Stomach (tissue), 19 donors: ENCODE data around the gene TAS2R4. TPM values are rescaled to one million over a fixed set of nuclear protein-coding genes. Genes with fewer than 3 reads are reported as not detected.

Experiments
- DNase-seq, 2 donors: peaks; one replicate each; pipeline versions ENCODE4 v3.0.0 to v3.0.0-alpha.2; 2013 to 2019
- H3K27ac ChIP-seq, 5 donors: fragments of 200-600 bp in 4 of 5; sonication (generic) in 4 of 5; one replicate each; pipeline ENCODE4 v1.5.1; 2013 to 2019; ENCODE audit warnings: mild to moderate bottlenecking in 1 of 5, moderate library complexity in 1 of 5
- H3K27me3 ChIP-seq, 3 donors: fragments of 200-600 bp; sonication (generic); one replicate each; pipeline ENCODE4 v1.5.1; 2017 to 2019; ENCODE audit warnings: mixed run types in 1 of 3
- H3K36me3 ChIP-seq, 4 donors: fragments of 200-600 bp; sonication (generic); 1 replicate in 3 of 4; 2 replicates in 1 of 4; pipeline ENCODE4 v1.5.1; 2016 to 2019
- H3K4me1 ChIP-seq, 4 donors: fragments of 200-600 bp; sonication (generic); one replicate each; pipeline ENCODE4 v1.5.1; 2016 to 2019
- H3K4me3 ChIP-seq, 4 donors: fragments of 200-600 bp; sonication (generic) in 3 of 4; one replicate each; pipeline ENCODE4 v1.5.1; 2016 to 2019; ENCODE audit warnings: mild to moderate bottlenecking in 1 of 4
- H3K9me3 ChIP-seq, 4 donors: fragments of 200-600 bp; sonication (generic); one replicate each; pipeline ENCODE4 v1.5.1; 2016 to 2019
- CTCF ChIP-seq, 7 experiments: fragments of 450-650 bp in 4 of 7; fragments of 200-600 bp in 3 of 7; sonication (generic) in 3 of 7; IDR thresholded peaks; one replicate each; pipeline ENCODE4 v1.5.1; 2016 to 2019; ENCODE audit warnings: antibody characterized with exemption in 7 of 7, control low read depth in 2 of 7, mild to moderate bottlenecking in 1 of 7
- EP300 ChIP-seq: sonication (generic); formaldehyde crosslinking; IDR thresholded peaks from one replicate; pipeline ENCODE4 v1.6.1; 2017; ENCODE audit warnings: antibody characterized with exemption
- POLR2A ChIP-seq, 4 donors: fragments of 450-650 bp; IDR thresholded peaks; one replicate each; pipeline ENCODE4 v1.6.1; 2016; ENCODE audit warnings: antibody characterized with exemption in 4 of 4, control low read depth in 2 of 4, mild to moderate bottlenecking in 1 of 4, moderate library complexity in 1 of 4
- POLR2AphosphoS5 ChIP-seq, 3 donors: sonication (generic); formaldehyde crosslinking; IDR thresholded peaks; one replicate each; pipeline ENCODE4 v1.6.1; 2016; ENCODE audit warnings: antibody characterized with exemption in 3 of 3
- WGBS, 5 donors: extraction: QIAGEN DNeasy Blood & Tissue Kit in 3 of 5; methylation state at CpG; one replicate each; pipeline versions ENCODE4 v1.1.5 to v1.1.7; 2013 to 2018; 5-methylcytosine and 5-hydroxymethylcytosine counted together
- intact Hi-C: fragments of 100-400 bp; cut with DNase I; formaldehyde crosslinking; loops from one replicate; pipeline ENCODE4 v1.15.1; 2023; ENCODE audit warnings: low total_unique reads
- long read RNA-seq, 10 donors: transcript quantifications; one replicate each; lab custom pipeline, GENCODE V29; 2026
- polyA plus RNA-seq, 3 donors: library from polyadenylated mRNA; stranded (reverse); fragments of 200-250 nt; gene quantifications; one replicate each; pipeline ENCODE4 v1.2.3, GENCODE V29; 2013
- total RNA-seq, 5 donors: library from RNA; depleted of rRNA; stranded (reverse); fragments of >200 nt; gene quantifications; one replicate each; pipeline versions ENCODE4 v1.1.0 to v1.2.3, GENCODE V29; 2014 to 2016
- donor health status: healthy with polysubstance abuse.
- donor health status: Bipolar disorder and iron deficiency.
- donor health status: healthy.

TAS2R4 gene
- total RNA-seq (1 to 10 TPM in 3 of 5 donors, under 1 TPM in 1, not detected in 1; 0.58 to 3.7 (median 1.2) TPM), polyA plus RNA-seq (under 1 TPM in 1 of 3 donors, not detected in 2; 0.23 TPM)
- long read RNA-seq, donor 1: 0 reads
- long read RNA-seq, donor 2, partial matches to known transcripts: 0 of 4 reads
- long read RNA-seq, donor 2, other reads (novel, unspliced or antisense): 0 of 4 reads
- long read RNA-seq, donor 3: 0 reads
- long read RNA-seq, donor 4: 0 reads
- long read RNA-seq, donor 5, partial matches to known transcripts: 0 of 1 reads
- long read RNA-seq, donor 5, other reads (novel, unspliced or antisense): 0 of 1 reads
- long read RNA-seq, donor 6, transcript TAS2R4-201 (1 exons, 2,378 nt): major isoform, 8 of 8 reads
- long read RNA-seq, donor 6, partial matches to known transcripts: 0 of 8 reads
- long read RNA-seq, donor 6, other reads (novel, unspliced or antisense): 0 of 8 reads
- long read RNA-seq, donor 7: 0 reads
- long read RNA-seq, donor 8, transcript TAS2R4-201 (1 exons, 2,378 nt): major isoform, 5 of 5 reads
- long read RNA-seq, donor 8, partial matches to known transcripts: 0 of 5 reads
- long read RNA-seq, donor 8, other reads (novel, unspliced or antisense): 0 of 5 reads
- long read RNA-seq, donor 9, partial matches to known transcripts: 0 of 2 reads
- long read RNA-seq, donor 9, other reads (novel, unspliced or antisense): 0 of 2 reads
- long read RNA-seq, donor 10: 0 reads

GRCh38 chr7:141776374-141776773 lies at the start of gene TAS2R4:
TSS of gene TAS2R4 (plus strand) at chr7:141776674. CDS start at chr7:141778489, 1,815 bp downstream.
- no peak for DNase-seq
- Histone ChIP-seq H3K9me3 (peaks cover 0 to 14% (median 4%) of the 10 kb centered on the region in 4 donors), H3K36me3 (peaks cover 6 to 53% (median 45%) of the 10 kb centered on the region in 4 donors), H3K27me3 (no peaks in the 10 kb centered on the region), H3K4me3 (no peak within 1 kb of the TSS), H3K27ac (no peak within 1 kb of the TSS), H3K4me1 (no peaks in the 10 kb centered on the region)
- TF ChIP-seq POLR2A (IDR thresholded peaks at IDR 0.05) (no peak), POLR2AphosphoS5 (IDR thresholded peaks at IDR 0.05) (no peak), CTCF (IDR thresholded peaks at IDR 0.05) (no peak), EP300 (no peak)
- intact Hi-C loops: no loop called here
- 95 to 100% (median 97%) methylated on average over 1 of the region's 1 CpG for WGBS, 5 donors

DNA sequence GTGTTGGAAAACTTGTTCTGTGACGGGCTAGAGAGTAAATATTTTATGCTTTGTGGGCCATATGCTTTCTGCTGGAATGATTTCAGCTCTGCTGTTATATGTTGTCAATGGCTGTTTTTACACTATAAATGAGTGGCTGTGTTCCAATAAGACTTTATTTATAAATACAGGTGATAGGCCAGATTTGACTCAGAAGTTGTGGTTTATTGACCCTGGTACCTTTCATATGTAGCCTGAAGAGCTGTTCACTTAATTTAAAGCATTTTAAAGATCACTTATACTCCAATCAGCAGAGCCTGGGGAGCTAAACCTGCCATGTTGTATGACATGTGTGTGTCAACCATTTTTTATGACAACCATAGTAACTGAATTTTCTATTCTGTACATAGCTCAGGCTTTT lies 47.5 kb upstream of the TAS2R4 start:
- no peaks in the 10 kb centered on the region for H3K27me3 ChIP-seq
- WGBS, 5 donors: 78 to 100% (median 93%) methylated on average over 1 of the region's 1 CpG
- no peak for TF ChIP-seq EP300
- no peak for TF ChIP-seq CTCF (IDR thresholded peaks at IDR 0.05)
- TF ChIP-seq POLR2A (IDR thresholded peaks at IDR 0.05): no peak
- no peak for TF ChIP-seq POLR2AphosphoS5 (IDR thresholded peaks at IDR 0.05)
- no peak overlapping the region for H3K27ac ChIP-seq
- DNase-seq: no peak
- no peak overlapping the region for H3K4me3 ChIP-seq
- H3K9me3 ChIP-seq: no peaks in the 10 kb centered on the region
- H3K4me1 ChIP-seq: no peaks in the 10 kb centered on the region
- H3K36me3 ChIP-seq: peaks cover 0 to 16% (median 0%) of the 10 kb centered on the region in 4 donors
- intact Hi-C loops: no loop called here

GRCh38 chr7:141731476-141732149 lies 44.9 kb upstream of the TAS2R4 start:
- TF ChIP-seq EP300 (no peak), POLR2AphosphoS5 (IDR thresholded peaks at IDR 0.05) (no peak)
- WGBS, 5 donors: 74 to 83% (median 79%) methylated on average over 21 to 24 of the region's 24 CpGs
- intact Hi-C loops: no loop called here
- no peaks in the 10 kb centered on the region for H3K9me3 ChIP-seq
- H3K4me3 ChIP-seq: no peak overlapping the region
- H3K36me3 ChIP-seq: peaks cover 0 to 6% (median 0%) of the 10 kb centered on the region in 4 donors
- H3K4me1 ChIP-seq: no peaks in the 10 kb centered on the region
- H3K27ac ChIP-seq: no peak overlapping the region
- H3K27me3 ChIP-seq: no peaks in the 10 kb centered on the region
- DNase-seq: no peak

DNA sequence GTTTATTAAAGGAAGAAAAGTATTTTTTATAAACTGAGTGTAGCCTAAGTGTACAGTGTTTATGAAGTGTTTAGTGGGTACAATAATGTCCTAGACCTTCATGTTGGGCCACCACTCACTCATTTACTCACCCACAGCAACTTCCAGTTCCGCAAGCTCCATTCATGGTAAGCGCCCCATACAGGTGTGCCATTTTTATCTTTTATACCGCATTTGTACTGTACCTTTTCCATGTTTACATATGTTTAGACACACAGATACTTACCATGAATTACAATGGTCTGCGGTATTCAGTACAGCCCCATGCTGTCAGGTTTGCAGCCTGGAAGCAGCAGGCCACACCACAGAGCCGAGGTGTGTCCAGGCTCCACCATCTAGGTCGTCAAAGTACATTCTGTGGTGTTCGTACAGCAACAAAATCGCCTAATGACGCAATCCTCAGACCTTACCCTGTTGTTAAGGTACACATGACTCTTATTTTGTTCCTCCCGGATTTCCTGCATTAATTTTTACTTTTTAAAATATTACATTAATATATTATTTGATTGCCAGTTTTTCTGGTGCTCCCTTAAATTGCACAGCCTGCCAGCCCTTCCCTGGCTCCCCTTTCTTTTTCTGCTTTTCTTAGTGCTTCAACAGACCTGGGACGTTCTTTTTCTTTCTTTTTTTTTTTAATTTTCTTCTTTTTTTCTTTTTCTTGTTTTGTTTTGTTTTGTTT lies 39.2 kb upstream of the TAS2R4 start:
- peaks cover 10 to 29% (median 24%) of the 10 kb centered on the region in 4 donors for H3K36me3 ChIP-seq
- no peaks in the 10 kb centered on the region for H3K27me3 ChIP-seq
- WGBS, 5 donors: 31 to 59% (median 48%) methylated on average over 11 of the region's 11 CpGs
- intact Hi-C loops: no loop called here
- H3K4me1 ChIP-seq: peaks cover 17 to 44% (median 30%) of the 10 kb centered on the region in 4 donors
- peak overlapping the region; percentile 87 to 94 (median 88) for H3K27ac ChIP-seq
- H3K4me3 ChIP-seq: peak overlapping the region; percentile 68 to 80 (median 75)
- TF ChIP-seq POLR2AphosphoS5 (IDR thresholded peaks at IDR 0.05): peak in 1 of 3 donors; percentile 6
- no peak for TF ChIP-seq EP300
- DNase-seq: peak; percentile 30 to 62
- H3K9me3 ChIP-seq: no peaks in the 10 kb centered on the region
